IMR-90 (cell line): ENCODE results near the gene PCDHGA5. TPM values are rescaled to one million over a fixed set of nuclear protein-coding genes. Genes with fewer than 3 reads are reported as not detected.

Experiments
- ATAC-seq: fragments of 200-7000 bp; cut with Tn5 transposase; 2 replicates; pipeline ENCODE4 v1.9.1; 2020; ENCODE audit warnings: low read depth, mild to moderate bottlenecking, moderate library complexity
- BruUV-seq: library from RNA; stranded (reverse); fragments of 400-500 nt; replicated peaks from 2 replicates; lab custom pipeline; 2021; lab: Mats Ljungman, UMichigan
- CTCF ChIA-PET: fragments of 300-600 bp; formaldehyde crosslinking; extraction: SDS; loops from one replicate; lab custom pipeline; 2021; ENCODE audit warnings: antibody characterized with exemption; lab: Yijun Ruan, JAX
- POLR2A ChIA-PET: fragments of 300-600 bp; sonication (Branson Sonifier 250); formaldehyde crosslinking; loops from one replicate; lab custom pipeline; 2022; ENCODE audit warnings: antibody characterized with exemption; ENCODE audit not compliant: unreplicated experiment; lab: Charles Lee
- DNase-seq: peaks from one replicate; pipeline ENCODE4 v3.0.0; 2013
- H2AFZ ChIP-seq: replicated peaks from 2 replicates; pipeline ENCODE3; 2013; ENCODE audit warnings: low read length, mild to moderate bottlenecking; ENCODE audit not compliant: poor library complexity
- H2AK5ac ChIP-seq: 2 replicates; pipeline ENCODE4 v1.6.1; 2013; ENCODE audit warnings: low read depth, low read length, inconsistent platforms
- H2AK9ac ChIP-seq: replicated peaks from 2 replicates; pipeline ENCODE3; 2013; ENCODE audit warnings: mild to moderate bottlenecking, low read depth, low read length, moderate library complexity; ENCODE audit not compliant: poor library complexity
- H2BK120ac ChIP-seq: 2 replicates; pipeline ENCODE4 v1.6.1; 2013; ENCODE audit warnings: low read depth, low read length, inconsistent platforms
- H2BK15ac ChIP-seq: 3 replicates; pipeline ENCODE4 v1.6.1; 2013; ENCODE audit warnings: low read depth, low read length, inconsistent platforms
- H2BK20ac ChIP-seq: 2 replicates; pipeline ENCODE4 v1.6.1; 2013; ENCODE audit warnings: low read depth, mild to moderate bottlenecking, inconsistent platforms, low read length, moderate library complexity
- H2BK5ac ChIP-seq: 2 replicates; pipeline ENCODE4 v1.6.1; 2013; ENCODE audit warnings: mild to moderate bottlenecking, low read depth, low read length, inconsistent platforms; ENCODE audit not compliant: poor library complexity, severe bottlenecking
- H3K14ac ChIP-seq: replicated peaks from 2 replicates; pipeline ENCODE4 v1.6.1; 2013; ENCODE audit warnings: low read depth, low read length, inconsistent platforms
- H3K18ac ChIP-seq: 2 replicates; pipeline ENCODE4 v1.6.1; 2013; ENCODE audit warnings: low read depth, low read length, control low read depth
- H3K23ac ChIP-seq: 2 replicates; pipeline ENCODE4 v1.6.1; 2013; ENCODE audit warnings: low read depth, low read length, inconsistent platforms
- H3K27ac ChIP-seq: 2 replicates; pipeline ENCODE4 v1.5.1; 2013; ENCODE audit warnings: mild to moderate bottlenecking, control low read depth, low read length; ENCODE audit not compliant: insufficient read depth
- H3K27me3 ChIP-seq: 2 replicates; pipeline ENCODE4 v1.6.1; 2013; ENCODE audit warnings: low read length; ENCODE audit not compliant: control insufficient read depth, insufficient read depth
- H3K36me3 ChIP-seq: 2 replicates; pipeline ENCODE4 v1.6.1; 2013; ENCODE audit warnings: low read length, mixed read lengths; ENCODE audit not compliant: control insufficient read depth, insufficient read depth
- H3K4ac ChIP-seq: 2 replicates; pipeline ENCODE4 v1.6.1; 2013; ENCODE audit warnings: low read depth, low read length, inconsistent platforms
- H3K4me1 ChIP-seq: 2 replicates; pipeline ENCODE4 v1.6.1; 2013; ENCODE audit warnings: low read length, mixed read lengths; ENCODE audit not compliant: control insufficient read depth, insufficient read depth
- H3K4me2 ChIP-seq: 2 replicates; pipeline ENCODE4 v1.6.1; 2013; ENCODE audit warnings: low read depth, mild to moderate bottlenecking, control low read depth, low read length, moderate library complexity
- H3K4me3 ChIP-seq: 2 replicates; pipeline ENCODE4 v1.5.1; 2013; ENCODE audit warnings: low read depth, mild to moderate bottlenecking, control low read depth, low read length, moderate library complexity; ENCODE audit not compliant: insufficient read depth
- H3K56ac ChIP-seq: 2 replicates; pipeline ENCODE4 v1.6.1; 2013; ENCODE audit warnings: low read length, inconsistent platforms; ENCODE audit not compliant: insufficient read depth; ENCODE audit errors: extremely low read depth
- H3K79me1 ChIP-seq, 2 experiments: 2 replicates each; pipeline ENCODE4 v1.6.1; 2013; ENCODE audit warnings: low read length in 2 of 2, inconsistent platforms in 1 of 2, low read depth in 1 of 2
- H3K9ac ChIP-seq: 2 replicates; pipeline ENCODE4 v1.6.1; 2013; ENCODE audit warnings: low read depth, low read length, control low read depth
- H3K9me1 ChIP-seq: 2 replicates; pipeline ENCODE4 v1.6.1; 2013; ENCODE audit warnings: low read length, inconsistent platforms; ENCODE audit not compliant: insufficient read depth
- H3K9me3 ChIP-seq: 2 replicates; pipeline ENCODE4 v1.6.1; 2013; ENCODE audit warnings: low read length; ENCODE audit not compliant: control insufficient read depth, insufficient read depth
- H4K20me1 ChIP-seq: 2 replicates; pipeline ENCODE4 v1.6.1; 2013; ENCODE audit warnings: low read length, inconsistent platforms; ENCODE audit not compliant: insufficient read depth
- H4K5ac ChIP-seq: 2 replicates; pipeline ENCODE4 v1.6.1; 2013; ENCODE audit warnings: mild to moderate bottlenecking, low read depth, low read length, control low read depth
- H4K8ac ChIP-seq, 2 experiments: 2 replicates each; pipeline ENCODE4 v1.6.1; 2013; ENCODE audit warnings: low read depth in 2 of 2, low read length in 2 of 2, control low read depth in 1 of 2, inconsistent platforms in 1 of 2
- H4K91ac ChIP-seq: 2 replicates; pipeline ENCODE4 v1.6.1; 2013; ENCODE audit warnings: low read depth, low read length, inconsistent platforms; ENCODE audit not compliant: insufficient read depth
- CEBPB ChIP-seq: IDR thresholded peaks from 2 replicates; pipeline ENCODE4 v1.6.1; 2012; ENCODE audit warnings: low read depth, low read length, improper control_type of control experiment
- FOS ChIP-seq: fragments of 150-350 bp; IDR thresholded peaks from 2 replicates; pipeline ENCODE4 v1.6.1; 2016; ENCODE audit warnings: low read depth, low read length
- MAFK ChIP-seq: IDR thresholded peaks from 2 replicates; pipeline ENCODE4 v1.6.1; 2012; ENCODE audit warnings: low read depth, low read length, improper control_type of control experiment
- MXI1 ChIP-seq: IDR thresholded peaks from 2 replicates; pipeline ENCODE4 v1.6.1; 2012; ENCODE audit warnings: low read depth, mild to moderate bottlenecking, low read length, moderate library complexity, borderline replicate concordance
- NFE2L2 ChIP-seq: fragments of 150-350 bp; IDR thresholded peaks from 2 replicates; pipeline ENCODE4 v1.6.1; 2016; ENCODE audit warnings: low read depth, mild to moderate bottlenecking, low read length
- RFX5 ChIP-seq: IDR thresholded peaks from 2 replicates; pipeline ENCODE4 v1.8.0; 2012; ENCODE audit warnings: low read depth, mild to moderate bottlenecking, low read length, moderate library complexity
- SMC3 ChIP-seq: fragments of 150-350 bp; IDR thresholded peaks from 2 replicates; pipeline ENCODE4 v1.6.1; 2016; ENCODE audit warnings: low read depth, mild to moderate bottlenecking, antibody characterized with exemption, low read length, moderate library complexity
- WGBS, 2 experiments: methylation state at CpG; one replicate each; pipeline versions ENCODE4 v1.1.5 to v1.1.7; 2013; ENCODE audit warnings: missing lambda C conversion rate in 2 of 2; ENCODE audit not compliant: insufficient read length in 1 of 2; ENCODE audit errors: extremely low coverage in 2 of 2; 5-methylcytosine and 5-hydroxymethylcytosine counted together
- dilution Hi-C: fragments of 300-500 bp; cut with HindIII; formaldehyde crosslinking; loops from one replicate; pipeline ENCODE4 v1.14.3; 2018; ENCODE audit warnings: low sequenced_read_pairs; ENCODE audit not compliant: unreplicated experiment
- in situ Hi-C: fragments of 300-500 bp; cut with MboI; formaldehyde crosslinking; loops from 3 replicates; pipeline ENCODE4 v1.14.3; 2019; ENCODE audit warnings: low sequenced_read_pairs, inconsistent platforms, mixed read lengths
- intact Hi-C: fragments of 100-400 bp; cut with micrococcal nuclease; formaldehyde crosslinking; loops from 2 replicates; pipeline ENCODE4 v1.10.0; 2022
- polyA plus RNA-seq, 3 experiments: library from polyadenylated mRNA; depleted of rRNA; stranded (reverse); fragments of >200 nt; gene quantifications; 2 replicates each; pipeline ENCODE4 v1.2.3, GENCODE V29; 2012; ENCODE audit warnings: low replicate concordance in 1 of 3
- total RNA-seq: library from RNA; depleted of rRNA; stranded (reverse); fragments of >200 nt; gene quantifications from 2 replicates; pipeline ENCODE4 v1.2.3, GENCODE V29; 2012
- TF ChIP-seq, protein P1 (sequence below): fragments of 150-350 bp; IDR thresholded peaks from 2 replicates; pipeline ENCODE4 v1.6.1; 2017; ENCODE audit warnings: mild to moderate bottlenecking, antibody characterized with exemption, low read length, low read depth

PCDHGA5 gene
- total and polyA plus RNA-seq, 2 of the 4 experiments (the other 2 are of a cell fraction), result 1.3 to 2.0 TPM

GRCh38 chr5:141383345-141383744 lies 19.4 kb downstream of the PCDHGA5 start:
- Histone ChIP-seq H4K5ac (no peak overlapping the region; the same call in 1 of the 2 replicates), H2AFZ (peak overlapping the region; percentile 81), H3K27ac (no peak overlapping the region), H2BK5ac (no peak overlapping the region), H3K36me3 (peaks cover 3% of the 10 kb centered on the region; the same call in 1 of the 2 replicates), H2BK20ac (no peak overlapping the region), H4K20me1 (no peaks in the 10 kb centered on the region), H2AK5ac (no peak overlapping the region), H3K23ac (no peak overlapping the region; the same call in 1 of the 2 replicates), H3K9me1 (no peaks in the 10 kb centered on the region), H2BK120ac (no peak overlapping the region), H4K8ac (peak overlapping the region in 1 of 2 experiments; percentile 58; a peak in 1 of 4 replicates), H3K9me3 (peaks cover 30% of the 10 kb centered on the region), H2AK9ac (peak overlapping the region; percentile 72), H3K56ac (no peak overlapping the region), H3K14ac (no peak overlapping the region; the same call in 1 of the 2 replicates), H3K9ac (no peak overlapping the region), H4K91ac (no peak overlapping the region), H3K4me3 (peak overlapping the region; percentile 83), H3K18ac (no peak overlapping the region), H3K4me2 (peak overlapping the region; percentile 4), H3K4ac (no peak overlapping the region), H3K79me1 (peaks cover 2 to 7% of the 10 kb centered on the region in 2 experiments; a peak in 3 of 4 replicates), H3K27me3 (no peaks in the 10 kb centered on the region), H2BK15ac (no peak overlapping the region), H3K4me1 (no peaks in the 10 kb centered on the region; the same call in 1 of the 2 replicates)
- DNase-seq, result no peak
- CTCF ChIA-PET, result no interaction called here
- in situ Hi-C loops (no loop called here), intact Hi-C loops (no loop called here), dilution Hi-C loops (no loop called here)
- TF ChIP-seq, protein P1, sequence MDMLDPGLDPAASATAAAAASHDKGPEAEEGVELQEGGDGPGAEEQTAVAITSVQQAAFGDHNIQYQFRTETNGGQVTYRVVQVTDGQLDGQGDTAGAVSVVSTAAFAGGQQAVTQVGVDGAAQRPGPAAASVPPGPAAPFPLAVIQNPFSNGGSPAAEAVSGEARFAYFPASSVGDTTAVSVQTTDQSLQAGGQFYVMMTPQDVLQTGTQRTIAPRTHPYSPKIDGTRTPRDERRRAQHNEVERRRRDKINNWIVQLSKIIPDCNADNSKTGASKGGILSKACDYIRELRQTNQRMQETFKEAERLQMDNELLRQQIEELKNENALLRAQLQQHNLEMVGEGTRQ, result no peak
- TF ChIP-seq MXI1 (no peak), FOS (no peak), MAFK (no peak), RFX5 (no peak), CEBPB (no peak), SMC3 (no peak), NFE2L2 (no peak)
- BruUV-seq, result no TSS peak
- POLR2A ChIA-PET, result no interaction called here
- no peak for ATAC-seq
- 24% methylated on average over 10 of the region's 21 CpGs; no CpG with 5 or more reads in 1 of the 2 experiments for WGBS, 2 experiments
